ES-I3 (cell line): ENCODE measurements around the gene ZFHX3.

Source experiments
- H3K36me3 ChIP-seq: 2 replicates; pipeline ENCODE4 v1.6.1; 2013; ENCODE audit warnings: mild to moderate bottlenecking, low read length, control low read depth, moderate library complexity; ENCODE audit not compliant: insufficient read depth
- H3K4me1 ChIP-seq: 2 replicates; pipeline ENCODE4 v1.6.1; 2013; ENCODE audit warnings: mild to moderate bottlenecking, control low read depth, low read length; ENCODE audit not compliant: insufficient read depth
- H3K9ac ChIP-seq: 2 replicates; pipeline ENCODE4 v1.6.1; 2013; ENCODE audit warnings: low read depth, mild to moderate bottlenecking, low read length, moderate library complexity
- H3K9me3 ChIP-seq: 2 replicates; pipeline ENCODE4 v1.6.1; 2013; ENCODE audit warnings: mild to moderate bottlenecking, low read length, moderate library complexity; ENCODE audit not compliant: control insufficient read depth, insufficient read depth

ZFHX3 gene

DNA sequence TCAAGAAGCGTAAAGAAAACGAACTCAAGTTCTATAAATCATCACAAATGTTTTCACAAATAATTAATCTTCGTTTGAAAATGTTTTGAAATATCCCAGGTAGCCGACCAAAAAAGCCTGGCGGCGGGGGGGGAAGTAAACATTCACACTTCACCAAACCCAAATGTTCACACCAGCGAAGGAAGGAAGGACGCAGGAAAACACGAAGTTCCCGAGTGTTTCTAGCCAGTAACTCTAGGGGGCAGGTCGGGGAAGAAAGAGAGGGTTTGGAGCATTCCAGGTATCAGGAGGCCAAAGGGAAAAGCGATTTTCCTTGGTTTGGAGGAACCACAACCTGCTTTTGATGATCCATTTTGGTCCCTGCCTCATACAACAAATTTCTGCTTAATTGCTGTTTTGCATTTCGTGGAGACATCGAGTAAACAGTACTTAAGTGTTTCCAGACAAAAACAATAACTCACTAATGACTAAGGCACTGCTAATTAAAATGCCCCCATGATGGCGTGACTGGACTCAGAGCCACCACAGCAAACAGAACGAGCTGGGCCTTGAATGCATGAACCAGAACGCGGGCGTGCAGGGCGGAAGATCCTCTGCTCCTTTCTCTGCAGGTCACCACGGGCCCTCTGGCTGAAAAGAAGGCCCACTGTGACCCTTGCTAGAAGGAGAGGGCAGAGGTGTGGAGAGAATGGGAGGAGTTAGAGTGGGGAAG, 16.6 kb downstream of the ZFHX3 start:
- no peaks in the 10 kb centered on the region for H3K36me3 ChIP-seq
- no peaks in the 10 kb centered on the region for H3K9me3 ChIP-seq
- H3K9ac ChIP-seq = no peak overlapping the region
- H3K4me1 ChIP-seq = peaks cover 42% of the 10 kb centered on the region

DNA sequence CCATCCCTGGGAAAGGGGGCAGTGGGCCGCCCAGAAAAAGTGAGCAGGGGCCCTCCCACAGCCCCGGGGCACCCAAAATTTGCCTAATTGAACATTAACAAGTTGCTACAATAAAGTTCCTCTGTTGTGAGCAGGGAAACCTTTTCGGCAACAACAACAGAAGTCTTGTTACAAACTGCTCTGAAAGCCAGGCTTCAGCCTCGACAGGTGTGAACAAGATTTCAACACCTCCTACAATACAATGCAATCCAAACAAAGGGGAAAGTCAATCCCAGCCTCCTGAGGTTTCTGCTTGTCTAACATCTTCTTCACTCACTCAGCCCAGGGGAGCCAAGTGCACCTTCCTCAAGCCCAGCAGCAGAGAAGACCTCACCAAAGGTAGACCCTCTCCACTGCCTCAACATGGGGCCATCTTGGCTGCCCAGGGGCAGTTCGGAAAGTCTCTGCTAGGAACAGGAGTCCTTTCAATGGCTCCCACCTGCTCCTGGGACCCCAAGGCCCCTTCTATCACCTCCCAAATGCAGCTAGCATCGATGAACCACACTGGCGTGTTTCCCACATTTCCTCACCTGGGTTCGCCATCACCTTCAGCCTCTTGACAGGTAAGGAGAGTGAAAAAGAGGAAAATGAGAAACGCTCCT, 19.1 kb downstream of the ZFHX3 start:
- no peaks in the 10 kb centered on the region for H3K36me3 ChIP-seq
- no peak overlapping the region for H3K9ac ChIP-seq
- no peaks in the 10 kb centered on the region for H3K9me3 ChIP-seq
- peaks cover 22% of the 10 kb centered on the region for H3K4me1 ChIP-seq

- no peaks in the 10 kb centered on the region for H3K9me3 ChIP-seq
- no peaks in the 10 kb centered on the region for H3K36me3 ChIP-seq
- no peak overlapping the region for H3K9ac ChIP-seq
- H3K4me1 ChIP-seq = peaks cover 19% of the 10 kb centered on the region; the same call in 1 of the 2 replicates
Measured at GRCh38 chr16:73028263-73028662, 19.7 kb downstream of the ZFHX3 start.

GRCh38 chr16:73027685-73028111, 20.2 kb downstream of the ZFHX3 start:
- H3K4me1 ChIP-seq = peaks cover 15% of the 10 kb centered on the region; the same call in 1 of the 2 replicates
- no peak overlapping the region for H3K9ac ChIP-seq
- no peaks in the 10 kb centered on the region for H3K9me3 ChIP-seq
- no peaks in the 10 kb centered on the region for H3K36me3 ChIP-seq

GRCh38 chr16:73026754-73027684, 20.9 kb downstream of the ZFHX3 start:
- H3K9ac ChIP-seq = no peak overlapping the region
- no peaks in the 10 kb centered on the region for H3K36me3 ChIP-seq
- H3K9me3 ChIP-seq = no peaks in the 10 kb centered on the region
- H3K4me1 ChIP-seq = peaks cover 10% of the 10 kb centered on the region; the same call in 1 of the 2 replicates

DNA sequence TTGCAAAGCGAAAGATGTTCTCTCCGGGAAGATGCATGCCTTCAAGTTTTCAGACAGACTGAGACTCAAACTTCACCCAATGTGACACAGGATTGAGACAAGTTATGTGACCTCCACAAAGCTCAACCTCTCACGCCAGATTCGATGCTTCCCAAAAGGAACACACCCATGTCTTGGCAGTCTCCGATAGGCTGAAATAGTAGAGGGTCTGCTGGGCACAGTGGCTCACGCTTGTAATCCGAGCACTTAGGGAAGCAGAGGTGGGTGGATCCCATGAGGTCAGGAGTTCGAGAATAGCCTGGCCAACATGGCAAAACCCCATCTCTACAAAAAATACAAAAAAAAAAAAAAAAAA, 22.1 kb downstream of the ZFHX3 start:
- Histone ChIP-seq H3K36me3 (no peaks in the 10 kb centered on the region), H3K9ac (no peak overlapping the region), H3K4me1 (no peaks in the 10 kb centered on the region), H3K9me3 (no peaks in the 10 kb centered on the region)

DNA sequence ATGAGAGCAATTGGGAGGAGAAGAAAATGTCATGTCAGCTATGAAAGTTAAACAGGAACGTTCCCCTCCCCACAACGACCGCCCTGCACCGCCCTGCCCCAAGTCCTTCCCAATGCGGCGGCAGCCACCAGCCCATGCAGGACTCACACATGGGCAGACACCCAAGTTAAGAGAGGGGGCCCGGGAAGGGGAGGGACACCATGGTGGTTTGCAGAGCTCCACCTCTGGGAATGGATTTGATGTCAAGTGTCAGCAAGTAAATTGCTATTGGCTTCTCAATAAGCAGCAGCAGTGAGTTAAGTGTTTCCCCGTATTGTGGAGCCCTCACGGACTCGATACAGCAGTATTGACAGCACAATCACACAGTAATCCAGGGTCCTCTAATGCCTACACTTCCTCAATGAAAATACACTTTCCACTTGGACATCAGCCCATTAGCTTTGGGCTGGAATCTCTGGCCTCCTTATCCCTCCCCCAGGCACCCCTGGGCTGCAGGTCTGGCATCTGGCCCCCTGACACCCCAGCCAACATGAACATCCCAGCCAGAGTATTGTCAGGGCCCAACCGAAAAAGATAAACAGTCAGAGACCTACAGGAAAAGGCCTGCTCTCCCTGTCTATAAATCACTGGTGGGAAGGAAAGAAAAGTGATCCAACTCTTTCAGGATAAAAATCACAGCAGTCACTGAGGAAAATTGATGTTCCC, 22.6 kb downstream of the ZFHX3 start:
- no peaks in the 10 kb centered on the region for H3K4me1 ChIP-seq
- no peaks in the 10 kb centered on the region for H3K36me3 ChIP-seq

GRCh38 chr16:73024571-73025105, 23.3 kb downstream of the ZFHX3 start:
- Histone ChIP-seq H3K9ac (no peak overlapping the region), H3K36me3 (no peaks in the 10 kb centered on the region), H3K4me1 (no peaks in the 10 kb centered on the region; the same call in 1 of the 2 replicates), H3K9me3 (no peaks in the 10 kb centered on the region)

More for the DNA sequence above, 22.6 kb downstream of the ZFHX3 start:
- no peaks in the 10 kb centered on the region for H3K9me3 ChIP-seq
- no peak overlapping the region for H3K9ac ChIP-seq

DNA sequence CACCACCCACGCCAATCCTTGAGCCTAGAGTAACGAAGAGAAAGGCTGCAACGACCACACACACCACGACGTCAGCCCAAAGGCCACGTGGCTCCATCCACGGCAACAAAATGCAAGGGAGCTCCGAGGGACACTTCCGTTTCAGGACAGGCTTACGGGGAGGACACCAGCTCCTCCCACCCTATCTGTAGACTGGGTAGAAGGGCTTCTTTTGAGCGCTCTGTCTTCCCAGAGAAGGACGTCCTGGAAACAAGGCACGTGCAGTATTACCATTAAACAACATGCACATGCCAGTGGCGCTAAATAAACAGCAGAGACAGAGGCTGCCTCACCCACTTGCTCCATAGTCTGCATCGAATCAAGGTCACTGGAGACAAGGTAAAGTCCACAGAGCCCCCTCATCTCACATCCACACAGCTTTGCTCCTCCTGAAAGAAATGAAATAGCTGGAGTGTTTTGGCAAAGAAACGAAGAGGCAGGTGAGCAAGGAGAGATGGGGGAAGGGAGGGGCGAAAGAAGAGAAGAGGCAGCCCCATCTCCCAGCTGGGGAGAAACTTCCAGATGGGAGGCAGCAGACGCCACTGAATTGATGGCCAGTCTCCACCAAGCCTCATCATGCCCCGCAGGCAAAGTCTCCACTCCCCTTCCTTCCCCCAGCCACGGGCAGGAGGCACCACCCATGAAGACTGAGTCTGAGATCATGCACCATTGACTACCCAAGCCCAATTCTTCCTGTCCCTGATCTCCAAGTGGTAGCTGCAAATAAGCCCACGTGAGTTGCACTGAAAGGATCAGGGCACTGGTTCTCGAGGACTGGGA, 24.0 kb downstream of the ZFHX3 start:
- Histone ChIP-seq H3K9ac (no peak overlapping the region), H3K4me1 (no peaks in the 10 kb centered on the region; the same call in 1 of the 2 replicates), H3K9me3 (no peaks in the 10 kb centered on the region), H3K36me3 (no peaks in the 10 kb centered on the region)

DNA sequence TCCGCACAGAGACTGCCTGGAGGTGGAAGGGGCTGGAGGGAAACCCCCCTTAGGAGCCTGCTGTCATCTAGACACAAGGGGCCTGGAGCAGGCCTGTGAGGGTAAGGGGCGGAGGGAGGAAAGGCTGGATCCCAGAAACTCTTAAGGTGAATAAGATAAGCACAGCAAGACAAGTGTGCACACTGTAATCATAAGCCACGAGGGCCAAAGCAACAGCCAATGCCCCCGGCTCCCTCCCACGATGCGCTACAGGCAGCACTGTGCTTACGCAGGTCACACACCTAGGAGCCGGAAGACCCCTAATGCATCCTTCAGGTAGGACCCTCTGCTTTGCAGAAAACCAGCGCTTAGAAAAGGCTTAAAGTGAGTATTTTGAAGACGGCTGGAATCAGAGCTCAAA, 24.6 kb downstream of the ZFHX3 start:
- Histone ChIP-seq H3K36me3 (no peaks in the 10 kb centered on the region), H3K9ac (no peak overlapping the region), H3K9me3 (no peaks in the 10 kb centered on the region), H3K4me1 (no peaks in the 10 kb centered on the region; the same call in 1 of the 2 replicates)

DNA sequence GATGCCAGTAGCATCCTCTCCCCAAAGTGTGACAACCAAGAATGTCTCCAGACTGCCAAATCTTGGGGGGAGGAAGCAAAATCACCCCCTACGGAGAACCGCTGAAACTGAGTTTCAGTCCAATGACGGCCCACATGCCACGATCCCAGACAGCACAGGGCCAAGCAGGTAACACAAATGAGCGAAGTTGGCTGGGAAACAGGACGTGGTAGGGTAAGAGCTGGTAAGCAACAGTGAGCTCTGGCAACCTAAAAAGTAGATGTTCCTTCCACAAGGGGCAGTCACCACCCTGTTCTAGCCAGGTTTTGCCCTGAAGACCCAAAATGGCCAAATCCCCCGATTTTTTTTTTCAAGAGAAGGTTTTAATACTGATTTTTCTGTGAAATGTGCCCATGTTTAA, 25.4 kb downstream of the ZFHX3 start:
- Histone ChIP-seq H3K4me1 (no peaks in the 10 kb centered on the region; the same call in 1 of the 2 replicates), H3K36me3 (no peaks in the 10 kb centered on the region), H3K9me3 (no peaks in the 10 kb centered on the region), H3K9ac (no peak overlapping the region)

DNA sequence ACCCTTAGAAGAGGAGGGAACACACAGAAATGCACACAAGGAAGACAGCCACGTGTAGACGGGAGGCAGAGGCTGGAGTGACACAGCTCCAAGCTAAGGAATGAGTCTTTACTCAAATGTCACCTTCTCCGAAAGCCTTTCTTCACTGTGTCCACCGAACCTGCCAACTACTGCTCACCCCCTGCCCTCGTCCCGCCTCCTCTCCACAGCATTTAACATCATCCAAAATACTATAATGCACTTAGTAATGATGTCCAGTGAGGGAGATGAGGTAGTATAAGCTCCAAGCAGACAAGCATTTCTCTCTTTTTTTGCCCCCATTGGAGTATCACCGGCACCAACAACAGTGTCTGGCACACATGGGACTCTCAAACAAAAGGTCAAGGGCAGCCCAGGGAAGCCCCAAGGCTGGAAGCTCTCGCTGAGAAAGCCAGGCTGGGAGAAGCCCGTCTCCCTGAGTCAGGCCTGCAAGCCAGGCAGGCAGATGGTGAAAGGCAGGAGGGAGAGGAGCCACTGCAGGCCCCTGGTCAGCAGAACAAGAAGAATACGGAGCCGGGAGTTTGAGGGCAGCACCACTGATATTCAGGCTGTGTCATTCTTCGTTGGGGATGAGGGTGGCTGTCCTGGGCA, 25.9 kb downstream of the ZFHX3 start:
- no peak overlapping the region for H3K9ac ChIP-seq
- no peaks in the 10 kb centered on the region for H3K9me3 ChIP-seq
- no peaks in the 10 kb centered on the region; the same call in 1 of the 2 replicates for H3K4me1 ChIP-seq
- no peaks in the 10 kb centered on the region for H3K36me3 ChIP-seq

- H3K9me3 ChIP-seq = no peaks in the 10 kb centered on the region
- no peaks in the 10 kb centered on the region for H3K36me3 ChIP-seq
- no peak overlapping the region for H3K9ac ChIP-seq
- no peaks in the 10 kb centered on the region; the same call in 1 of the 2 replicates for H3K4me1 ChIP-seq
Measured at GRCh38 chr16:73020409-73020884, 27.5 kb downstream of the ZFHX3 start.
